OCI-M1 (cell line): Measurements from ENCODE around the gene PAMR1.
"Not testable (repeated sequence)": the region's sequence is repeated elsewhere in the genome, so short reads cannot be mapped to it uniquely, and the experiment has no call there.

Source experiments
- DNase-seq: peaks from one replicate; lab custom pipeline; 2025; lab: John Stamatoyannopoulos, UW

The PAMR1 gene

GRCh38 chr11:35525501-35526175 lies at the start of gene PAMR1:
Gene PAMR1, minus strand, starts transcription at chr11:35525616. Its CDS starts 31 bp downstream, at chr11:35525585.
- no peak for DNase-seq

DNA sequence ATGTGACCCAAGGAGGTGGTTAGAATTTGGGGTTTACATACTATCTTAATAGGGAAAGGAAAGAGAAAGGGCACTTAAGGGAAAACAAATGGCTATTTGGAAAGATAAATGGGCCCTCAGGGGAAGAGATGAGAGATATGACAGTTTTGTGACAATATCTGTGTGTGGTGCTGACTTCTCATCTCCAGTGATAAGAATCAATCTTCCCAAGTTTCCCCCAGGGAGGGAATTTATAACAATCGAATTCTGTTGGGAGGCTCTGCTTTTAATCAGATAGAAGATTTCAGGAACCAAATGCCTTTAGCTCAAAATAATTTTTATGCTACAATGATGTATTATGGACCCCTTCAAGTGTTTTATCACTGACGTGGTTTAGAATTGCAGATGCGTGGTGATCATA lies 46.3 kb upstream of the PAMR1 start:
- no peak for DNase-seq

DNA sequence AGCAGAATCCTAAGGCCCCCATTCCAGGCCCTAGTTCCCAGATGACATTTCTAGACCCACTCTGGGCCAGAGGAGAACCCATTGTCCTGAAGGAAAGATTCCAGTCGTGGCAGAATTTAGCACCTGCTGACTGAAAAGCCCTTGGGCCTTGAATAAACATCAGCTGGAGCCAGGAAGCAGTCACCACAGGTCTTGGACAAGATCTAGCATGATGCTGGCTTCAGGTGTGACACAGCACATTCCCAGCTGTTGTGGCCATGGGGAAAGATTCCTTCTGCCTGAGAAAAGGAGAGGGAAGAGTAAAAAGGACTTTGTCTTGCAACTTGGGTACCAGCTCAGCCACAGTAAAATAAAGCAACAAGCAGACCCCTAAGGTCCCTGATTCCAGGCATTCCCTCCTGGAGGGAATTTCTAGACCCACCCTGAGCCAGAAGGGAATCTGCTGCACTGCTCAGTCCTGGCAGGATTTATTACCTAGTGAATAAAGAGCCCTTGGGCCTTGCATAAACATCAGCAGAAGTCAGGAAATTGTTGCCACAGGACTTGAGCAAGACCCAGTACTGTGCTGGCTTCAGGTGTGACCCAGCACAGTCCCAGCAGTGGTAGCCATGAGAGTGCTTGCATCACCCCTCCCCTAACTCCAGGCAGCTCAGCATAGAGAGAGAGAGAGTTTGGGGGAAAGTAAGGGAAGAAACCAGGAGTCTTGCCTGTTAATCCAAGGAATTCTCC lies 42.5 kb upstream of the PAMR1 start:
- no peak for DNase-seq

- DNase-seq, result no peak
Measured at GRCh38 chr11:35566885-35567284, 41.5 kb upstream of the PAMR1 start.

DNA sequence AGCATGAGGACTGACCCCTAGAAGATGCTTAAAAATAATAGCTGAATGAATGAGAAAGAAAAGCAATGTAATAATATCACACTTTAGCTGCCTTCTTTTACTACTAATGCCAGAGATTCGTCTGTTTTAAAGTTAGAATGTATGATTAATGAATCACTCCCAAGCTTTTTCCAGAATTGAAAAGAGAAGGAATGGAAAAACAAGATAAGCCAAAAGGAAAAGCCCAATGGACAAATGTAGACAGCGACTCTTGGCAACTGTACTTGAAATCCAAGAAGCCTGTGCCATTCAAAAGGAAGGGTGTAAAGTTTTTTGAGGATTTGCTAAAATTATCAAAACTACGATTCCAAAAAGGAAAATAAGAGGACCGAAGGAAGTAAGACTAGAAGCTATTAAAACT lies 40.8 kb upstream of the PAMR1 start:
- DNase-seq, result no peak

- DNase-seq, result no peak
Measured at GRCh38 chr11:35564245-35564595, 38.8 kb upstream of the PAMR1 start.

DNA sequence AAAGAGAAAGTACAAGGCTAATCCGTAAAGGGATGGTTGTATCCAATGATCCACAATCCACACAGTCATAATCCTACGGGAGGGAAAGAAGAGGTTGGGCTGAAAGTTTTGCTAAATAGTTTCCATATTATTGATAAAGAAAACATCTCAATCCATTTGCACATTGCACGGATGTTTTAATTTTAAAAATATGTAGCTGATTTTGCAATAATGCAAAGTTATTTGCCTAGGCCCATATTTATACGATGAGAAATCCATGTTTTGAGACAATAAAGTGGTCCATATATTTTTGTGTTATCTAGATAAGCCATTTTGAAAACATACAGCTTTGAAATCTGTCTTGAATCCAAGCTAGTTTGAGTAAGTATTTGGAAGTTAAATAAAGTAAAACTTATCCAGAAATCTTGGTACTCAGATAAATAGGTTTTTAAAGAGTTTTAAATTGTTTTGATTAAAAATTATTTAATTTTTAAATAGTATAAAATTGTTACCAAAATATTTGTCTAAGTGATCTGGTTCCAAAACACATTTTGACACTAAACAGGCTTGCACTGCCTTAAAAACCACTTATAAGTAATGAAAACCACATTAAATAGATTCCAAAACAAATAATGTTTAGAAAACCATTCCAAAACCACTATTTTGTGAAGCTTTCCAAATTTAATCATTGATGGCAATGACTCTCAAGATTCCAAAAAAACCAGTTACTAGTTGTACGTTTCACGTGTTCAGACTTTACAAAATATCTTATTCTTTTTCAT lies 38.2 kb upstream of the PAMR1 start:
- DNase-seq, result no peak

GRCh38 chr11:35559949-35560348 lies 34.5 kb upstream of the PAMR1 start:
- no peak for DNase-seq

DNA sequence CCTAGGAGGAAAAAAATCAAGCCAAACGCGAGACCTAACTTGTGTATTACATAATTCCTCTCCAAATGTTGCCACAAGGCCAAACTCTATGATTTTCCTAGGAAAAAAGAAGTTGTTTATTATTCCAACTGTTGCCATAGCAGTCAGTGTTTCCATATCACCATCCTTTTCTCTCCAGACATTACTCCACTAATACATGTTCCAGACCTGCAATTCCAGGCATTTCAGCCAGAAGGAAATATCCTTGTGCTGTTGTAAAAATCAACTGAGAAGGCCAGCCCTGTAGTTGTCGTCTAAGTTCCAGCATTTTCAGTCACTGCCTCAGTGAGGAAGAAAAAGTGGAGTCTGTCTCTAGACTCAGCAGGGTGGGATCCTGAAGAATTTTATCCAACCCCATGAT lies 33.1 kb upstream of the PAMR1 start:
- DNase-seq, result no peak

DNA sequence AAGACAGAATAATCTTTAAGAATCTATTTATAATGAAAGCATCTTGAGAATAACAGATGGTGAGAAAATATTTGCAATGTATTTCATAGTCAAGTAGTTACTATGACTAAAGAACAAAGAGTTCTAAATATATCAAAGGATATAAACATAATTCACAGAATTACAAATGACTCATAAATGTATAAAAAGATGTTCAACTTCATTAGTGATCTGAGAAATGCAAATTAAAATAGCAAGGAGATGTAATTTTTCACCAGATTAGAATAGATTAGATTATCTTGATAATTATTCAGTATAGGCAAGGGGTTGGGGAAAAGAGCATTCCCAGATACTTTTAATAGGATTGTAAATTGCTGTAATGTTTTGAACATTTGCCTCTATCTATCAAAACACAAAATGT lies 30.1 kb upstream of the PAMR1 start:
- DNase-seq, result no peak

GRCh38 chr11:35554491-35555437 lies 29.3 kb upstream of the PAMR1 start:
- no peak for DNase-seq

DNA sequence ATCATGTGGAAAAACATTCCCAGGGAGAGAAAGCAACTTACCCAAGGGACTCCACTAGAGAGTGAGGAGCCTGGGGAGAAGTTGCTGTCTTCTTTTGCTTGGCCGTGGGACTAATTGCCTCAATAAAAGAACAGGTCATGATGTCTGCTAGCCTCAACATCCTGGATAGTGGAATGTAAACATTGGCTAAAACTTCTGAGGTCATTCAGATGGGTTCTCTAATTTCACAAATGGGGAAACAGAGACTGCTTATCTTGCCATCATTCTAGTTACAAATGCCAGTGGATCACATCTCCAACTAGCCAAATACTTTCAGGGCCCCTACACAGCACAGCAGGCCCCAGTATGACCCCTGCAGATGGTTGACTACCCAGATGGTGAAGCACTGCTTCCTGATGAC lies 28.4 kb upstream of the PAMR1 start:
- DNase-seq, result no peak

DNA sequence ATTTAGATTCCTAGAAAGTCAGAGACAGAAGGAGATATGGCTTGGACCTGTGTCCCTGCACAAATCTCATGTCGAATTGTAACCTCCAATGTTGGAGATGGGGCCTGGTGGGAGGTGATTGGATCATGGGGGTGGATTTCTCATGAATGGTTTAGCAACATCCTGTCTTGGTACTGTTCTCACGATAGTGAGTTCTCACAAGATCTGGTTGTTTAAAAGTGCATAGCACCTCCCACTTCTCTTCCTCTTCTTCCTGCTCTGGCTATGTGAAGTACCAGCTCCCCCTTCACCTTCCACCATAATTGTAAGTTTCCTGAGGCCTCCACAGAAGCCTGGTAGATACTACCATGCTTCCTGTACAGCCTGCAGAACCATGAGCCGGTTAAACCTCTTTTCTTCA lies 27.6 kb upstream of the PAMR1 start:
- DNase-seq, result no peak

GRCh38 chr11:35552616-35553015 lies 27.2 kb upstream of the PAMR1 start:
- DNase-seq, result no peak

GRCh38 chr11:35550374-35551036 lies 25.1 kb upstream of the PAMR1 start:
- DNase-seq, result no peak

DNA sequence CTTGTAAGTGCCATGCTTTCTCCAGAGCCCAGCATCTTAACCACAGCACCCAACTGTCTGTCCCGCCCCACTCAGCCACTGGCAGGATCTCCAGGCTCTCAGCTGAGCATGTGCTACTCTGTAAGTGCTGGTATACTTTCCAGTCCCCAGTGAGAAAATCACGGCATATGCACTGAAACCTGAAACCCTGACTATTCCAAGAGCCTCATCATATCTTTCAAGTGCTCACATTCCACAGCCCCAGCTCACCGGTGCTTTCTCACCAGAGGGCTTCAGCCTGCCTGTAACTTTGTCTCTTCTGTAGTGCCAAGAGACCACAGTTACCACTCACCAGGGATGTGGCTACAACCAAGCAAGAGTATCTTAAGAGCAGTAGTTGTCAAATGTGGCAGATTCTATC lies 24.4 kb upstream of the PAMR1 start:
- no peak for DNase-seq

GRCh38 chr11:35548925-35549561 lies 23.6 kb upstream of the PAMR1 start:
- DNase-seq, result no peak

DNA sequence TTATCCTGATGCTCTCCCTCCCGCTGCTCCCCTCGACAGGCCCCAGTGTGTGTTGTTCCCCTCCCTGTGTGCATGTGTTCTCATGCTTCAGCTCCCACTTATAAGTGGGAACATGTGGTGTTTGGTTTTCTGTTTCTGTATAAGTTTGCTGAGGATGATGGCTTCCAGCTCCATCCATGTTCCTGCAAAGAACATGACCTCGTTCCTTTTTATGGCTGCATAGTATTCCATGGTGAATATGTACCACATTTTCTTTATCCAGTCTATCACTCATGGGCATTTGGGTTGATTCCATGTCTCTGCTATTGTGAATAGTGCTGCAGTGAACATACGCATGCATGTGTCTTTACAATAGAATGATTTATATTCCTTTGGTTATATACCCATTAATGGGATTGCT lies 22.6 kb upstream of the PAMR1 start:
- DNase-seq, result not testable (repeated sequence)

GRCh38 chr11:35546317-35546716 lies 20.9 kb upstream of the PAMR1 start:
- no peak for DNase-seq

- no peak for DNase-seq
Measured at GRCh38 chr11:35545391-35546003, 20.1 kb upstream of the PAMR1 start.

DNA sequence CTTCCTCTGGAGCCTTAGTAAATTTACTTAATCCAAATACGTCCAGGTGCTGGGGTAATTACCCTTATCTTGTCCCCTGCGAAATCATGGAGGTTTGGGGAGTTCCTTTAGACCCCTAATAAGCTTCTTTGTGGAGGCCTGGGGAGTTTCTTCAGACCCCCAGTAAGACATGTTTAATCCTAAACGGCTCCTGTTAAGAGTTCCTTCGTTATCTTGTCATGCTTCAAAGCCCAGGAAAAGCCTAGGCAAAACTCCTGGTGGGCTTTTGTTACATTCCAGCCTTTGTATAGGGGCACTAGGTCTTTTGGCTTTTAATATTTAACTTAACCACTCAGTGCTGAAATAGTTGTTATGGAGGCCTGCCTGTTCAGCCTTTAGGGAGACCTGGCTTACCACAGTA lies 18.1 kb upstream of the PAMR1 start:
- DNase-seq, result no peak
